H9 (cell line): Measurements from ENCODE around the gene GPI. TPM values are rescaled to one million over a fixed set of nuclear protein-coding genes. Genes with fewer than 3 reads are reported as not detected.

Source experiments
- DNase-seq: peaks from one replicate; pipeline ENCODE4 v3.0.0-alpha.2; 2017
- H2AFZ ChIP-seq: one replicate; pipeline ENCODE4 v1.6.1; 2013; ENCODE audit warnings: mild to moderate bottlenecking, low read length, control low read depth, moderate library complexity
- H2AK5ac ChIP-seq: 2 replicates; pipeline ENCODE4 v1.6.1; 2013; ENCODE audit warnings: low read length, control low read depth, mixed read lengths; ENCODE audit not compliant: insufficient read length
- H2BK120ac ChIP-seq: one replicate; pipeline ENCODE4 v1.6.1; 2013; ENCODE audit warnings: low read depth, mild to moderate bottlenecking, low read length, control low read depth, inconsistent platforms; ENCODE audit not compliant: poor library complexity, severe bottlenecking
- H2BK12ac ChIP-seq: 2 replicates; pipeline ENCODE4 v1.6.1; 2013; ENCODE audit warnings: low read length, control low read depth, mixed read lengths, low read depth; ENCODE audit not compliant: insufficient read length
- H2BK15ac ChIP-seq: 2 replicates; pipeline ENCODE4 v1.6.1; 2013; ENCODE audit warnings: low read depth, low read length, control low read depth
- H2BK20ac ChIP-seq: one replicate; pipeline ENCODE4 v1.6.1; 2013; ENCODE audit warnings: low read depth, mild to moderate bottlenecking, low read length, control low read depth, inconsistent platforms; ENCODE audit not compliant: poor library complexity, severe bottlenecking
- H2BK5ac ChIP-seq: 2 replicates; pipeline ENCODE4 v1.6.1; 2013; ENCODE audit warnings: low read length, control low read depth, mixed read lengths; ENCODE audit not compliant: insufficient read length
- H3K14ac ChIP-seq: 2 replicates; pipeline ENCODE4 v1.6.1; 2013; ENCODE audit warnings: low read length, control low read depth; ENCODE audit not compliant: insufficient read depth
- H3K18ac ChIP-seq: 2 replicates; pipeline ENCODE4 v1.6.1; 2013; ENCODE audit warnings: low read depth, mild to moderate bottlenecking, mixed read lengths, low read length, control low read depth; ENCODE audit not compliant: insufficient read length
- H3K23ac ChIP-seq: 2 replicates; pipeline ENCODE4 v1.6.1; 2013; ENCODE audit warnings: low read length, control low read depth, mixed read lengths, low read depth; ENCODE audit not compliant: insufficient read length
- H3K23me2 ChIP-seq: 2 replicates; pipeline ENCODE4 v1.6.1; 2013; ENCODE audit warnings: low read depth, mild to moderate bottlenecking, mixed read lengths, low read length, control low read depth; ENCODE audit not compliant: insufficient read length, poor library complexity, severe bottlenecking
- H3K27ac ChIP-seq: 2 replicates; pipeline ENCODE4 v1.5.1; 2013; ENCODE audit warnings: low read length, control low read depth, mixed read lengths, low read depth; ENCODE audit not compliant: insufficient read length
- H3K27me3 ChIP-seq: 2 replicates; pipeline ENCODE4 v1.6.1; 2013; ENCODE audit warnings: low read length, control low read depth, inconsistent platforms; ENCODE audit not compliant: insufficient read depth
- H3K4ac ChIP-seq: 2 replicates; pipeline ENCODE4 v1.6.1; 2013; ENCODE audit warnings: low read depth, mild to moderate bottlenecking, control low read depth, inconsistent platforms, low read length, moderate library complexity
- H3K4me1 ChIP-seq: 2 replicates; pipeline ENCODE4 v1.6.1; 2013; ENCODE audit warnings: low read length, control low read depth, inconsistent platforms; ENCODE audit not compliant: insufficient read depth
- H3K4me2 ChIP-seq: 2 replicates; pipeline ENCODE4 v1.6.1; 2013; ENCODE audit warnings: low read length, control low read depth, mixed read lengths; ENCODE audit not compliant: insufficient read length, insufficient read depth
- H3K56ac ChIP-seq: 2 replicates; pipeline ENCODE4 v1.6.1; 2013; ENCODE audit warnings: low read depth, mild to moderate bottlenecking, mixed read lengths, low read length, control low read depth; ENCODE audit not compliant: insufficient read length
- H3K79me1 ChIP-seq: 2 replicates; pipeline ENCODE4 v1.6.1; 2013; ENCODE audit warnings: low read depth, mild to moderate bottlenecking, moderate library complexity, low read length, control low read depth, inconsistent platforms; ENCODE audit not compliant: insufficient read depth, poor library complexity, severe bottlenecking
- H3K79me2 ChIP-seq: 2 replicates; pipeline ENCODE4 v1.6.1; 2013; ENCODE audit warnings: low read length, control low read depth, inconsistent platforms; ENCODE audit not compliant: insufficient read depth
- H3K9ac ChIP-seq: 2 replicates; pipeline ENCODE4 v1.6.1; 2013; ENCODE audit warnings: low read length, control low read depth, mixed read lengths; ENCODE audit not compliant: insufficient read length; ENCODE audit errors: extremely low read depth
- H3K9me3 ChIP-seq: one replicate; pipeline ENCODE4 v1.6.1; 2013; ENCODE audit warnings: low read depth, low read length, inconsistent platforms; ENCODE audit not compliant: control insufficient read depth
- H3T11ph ChIP-seq: one replicate; pipeline ENCODE4 v1.6.1; 2013; ENCODE audit warnings: mild to moderate bottlenecking, low read length, control low read depth, inconsistent platforms
- H4K20me1 ChIP-seq: one replicate; pipeline ENCODE4 v1.6.1; 2013; ENCODE audit not compliant: control insufficient read depth, insufficient read length, insufficient read depth
- H4K5ac ChIP-seq: 2 replicates; pipeline ENCODE4 v1.6.1; 2013; ENCODE audit warnings: low read depth, mild to moderate bottlenecking, mixed read lengths, low read length, control low read depth; ENCODE audit not compliant: insufficient read length
- H4K8ac ChIP-seq: replicated peaks from 2 replicates; pipeline ENCODE4 v1.6.1; 2013; ENCODE audit warnings: low read length, control low read depth, mixed read lengths, low read depth; ENCODE audit not compliant: insufficient read length
- H4K91ac ChIP-seq: 2 replicates; pipeline ENCODE4 v1.6.1; 2013; ENCODE audit warnings: low read depth, mild to moderate bottlenecking, moderate library complexity, mixed read lengths, low read length, control low read depth; ENCODE audit not compliant: insufficient read length
- H3K27ac Mint-ChIP-seq, 3 experiments: 2 replicates in 2 of 3; 3 replicates in 1 of 3; pipeline ENCODE4 v1.8.0; 2020 to 2021; ENCODE audit warnings: mixed read lengths in 3 of 3, mild to moderate bottlenecking in 1 of 3, moderate library complexity in 1 of 3
- H3K27me3 Mint-ChIP-seq: 2 replicates; pipeline ENCODE4 v1.8.0; 2021; ENCODE audit warnings: low read depth, mild to moderate bottlenecking, moderate library complexity, mixed read lengths
- H3K36me3 Mint-ChIP-seq, 3 experiments: 2 replicates in 2 of 3; 3 replicates in 1 of 3; pipeline ENCODE4 v1.8.0; 2020 to 2021; ENCODE audit warnings: low read depth in 3 of 3, mixed read lengths in 3 of 3; ENCODE audit not compliant: insufficient read depth in 1 of 3
- H3K4me1 Mint-ChIP-seq, 2 experiments: 2 replicates each; pipeline ENCODE4 v1.8.0; 2020; ENCODE audit warnings: mixed read lengths in 2 of 2
- H3K4me3 Mint-ChIP-seq, 2 experiments: 2 replicates in 1 of 2; 3 replicates in 1 of 2; pipeline ENCODE4 v1.8.0; 2020 to 2021; ENCODE audit warnings: mild to moderate bottlenecking in 2 of 2, mixed read lengths in 2 of 2, moderate library complexity in 1 of 2
- H3K9me3 Mint-ChIP-seq, 2 experiments: 2 replicates in 1 of 2; 3 replicates in 1 of 2; pipeline ENCODE4 v1.8.0; 2020; ENCODE audit warnings: mild to moderate bottlenecking in 2 of 2, mixed read lengths in 2 of 2, moderate library complexity in 1 of 2
- WGBS: extraction: QIAGEN DNeasy Blood & Tissue Kit; methylation state at CpG from one replicate; pipeline ENCODE4 v1.1.7; 2013; ENCODE audit warnings: missing lambda C conversion rate, low lambda C conversion rate, mixed read lengths; ENCODE audit not compliant: insufficient read length; ENCODE audit errors: extremely low coverage; 5-methylcytosine and 5-hydroxymethylcytosine counted together
- total RNA-seq: library from RNA; stranded (reverse); gene quantifications from 2 replicates; pipeline ENCODE4 v1.2.1, GENCODE V29; 2021
- TF ChIP-seq, protein P1 (sequence below): fragments of 200-600 bp; sonication (generic); conservative IDR thresholded peaks from 3 replicates; pipeline ENCODE4 v1.8.0; 2021; ENCODE audit warnings: antibody characterized with exemption, mild to moderate bottlenecking

Gene GPI
- total RNA-seq, 1 experiment from 2014 or later = 373 TPM

DNA sequence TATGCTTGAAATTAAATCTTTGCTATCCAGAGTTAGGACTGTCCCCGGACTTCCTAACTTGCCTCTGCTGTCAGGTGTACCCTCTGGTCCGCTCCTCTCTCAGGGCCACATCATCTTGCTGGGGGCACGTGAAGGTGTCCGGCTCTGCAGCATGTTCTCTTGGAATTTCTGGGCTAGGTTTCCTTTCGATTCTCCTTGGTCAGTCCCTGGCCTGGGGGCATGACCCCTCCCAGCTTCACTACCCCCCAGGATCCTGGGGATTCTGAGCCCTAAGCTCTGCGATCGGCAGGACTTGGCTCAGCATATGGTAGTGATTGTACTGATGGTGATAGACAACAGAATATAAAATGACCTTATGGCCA, 5.1 kb upstream of the GPI start:
- Histone ChIP-seq H3K4ac (no peak overlapping the region), H4K91ac (no peak overlapping the region), H3K9ac (no peak overlapping the region), H3K23me2 (no peaks in the 10 kb centered on the region), H2BK20ac (no peak overlapping the region), H3K9me3 (no peaks in the 10 kb centered on the region), H3K79me1 (no peaks in the 10 kb centered on the region), H3K27me3 (no peaks in the 10 kb centered on the region), H4K5ac (no peak overlapping the region), H3K18ac (no peak overlapping the region), H3K4me2 (peak overlapping the region; percentile 45), H4K20me1 (no peaks in the 10 kb centered on the region), H3K4me1 (no peaks in the 10 kb centered on the region), H3T11ph (no peak overlapping the region), H2BK15ac (no peak overlapping the region), H3K23ac (no peak overlapping the region), H4K8ac (no peak overlapping the region), H3K27ac (no peak overlapping the region), H2AK5ac (no peak overlapping the region), H3K79me2 (no peaks in the 10 kb centered on the region), H2BK5ac (no peak overlapping the region), H3K56ac (no peak overlapping the region), H2BK12ac (no peak overlapping the region), H3K14ac (peak overlapping the region; percentile 44; the same call in 1 of the 2 replicates), H2AFZ (no peak overlapping the region), H2BK120ac (no peak overlapping the region)
- WGBS = no CpG with 5 or more reads among the region's 7 CpGs
- H3K4me1 Mint-ChIP-seq = peaks cover 31 to 36% of the 10 kb centered on the region in 2 experiments
- H3K36me3 Mint-ChIP-seq = peaks cover under 1 to 3% (median 2%) of the 10 kb centered on the region in 3 experiments; a peak in 3 of 7 replicates
- peak overlapping the region; percentile 73 to 84 for H3K4me3 Mint-ChIP-seq
- TF ChIP-seq, protein P1, sequence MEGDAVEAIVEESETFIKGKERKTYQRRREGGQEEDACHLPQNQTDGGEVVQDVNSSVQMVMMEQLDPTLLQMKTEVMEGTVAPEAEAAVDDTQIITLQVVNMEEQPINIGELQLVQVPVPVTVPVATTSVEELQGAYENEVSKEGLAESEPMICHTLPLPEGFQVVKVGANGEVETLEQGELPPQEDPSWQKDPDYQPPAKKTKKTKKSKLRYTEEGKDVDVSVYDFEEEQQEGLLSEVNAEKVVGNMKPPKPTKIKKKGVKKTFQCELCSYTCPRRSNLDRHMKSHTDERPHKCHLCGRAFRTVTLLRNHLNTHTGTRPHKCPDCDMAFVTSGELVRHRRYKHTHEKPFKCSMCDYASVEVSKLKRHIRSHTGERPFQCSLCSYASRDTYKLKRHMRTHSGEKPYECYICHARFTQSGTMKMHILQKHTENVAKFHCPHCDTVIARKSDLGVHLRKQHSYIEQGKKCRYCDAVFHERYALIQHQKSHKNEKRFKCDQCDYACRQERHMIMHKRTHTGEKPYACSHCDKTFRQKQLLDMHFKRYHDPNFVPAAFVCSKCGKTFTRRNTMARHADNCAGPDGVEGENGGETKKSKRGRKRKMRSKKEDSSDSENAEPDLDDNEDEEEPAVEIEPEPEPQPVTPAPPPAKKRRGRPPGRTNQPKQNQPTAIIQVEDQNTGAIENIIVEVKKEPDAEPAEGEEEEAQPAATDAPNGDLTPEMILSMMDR = no peak
- H3K27me3 Mint-ChIP-seq = peaks cover 1% of the 10 kb centered on the region
- no peaks in the 10 kb centered on the region; a peak in 1 of 5 replicates for H3K9me3 Mint-ChIP-seq
- no peak for DNase-seq
- peak overlapping the region; percentile 81 to 98 (median 97); a peak in 5 of 7 replicates for H3K27ac Mint-ChIP-seq
